OCI-LY3 (cell line): ENCODE measurements around the gene ITGA2.
"Not testable (repeated sequence)": the region's sequence is repeated elsewhere in the genome, so short reads cannot be mapped to it uniquely, and the experiment has no call there.

Experiments used
- EZH2phosphoT487 ChIP-seq: fragments of 200-600 bp; shearing (Covaris generic); IDR thresholded peaks from 2 replicates; pipeline ENCODE4 v1.6.1; 2018; ENCODE audit warnings: antibody characterized with exemption, mixed run types, low read depth
- TF ChIP-seq, protein P1 (sequence below): fragments of 200-600, 300-600 bp; sonication (generic); IDR thresholded peaks from 2 replicates; pipeline ENCODE4 v1.5.1; 2014; ENCODE audit warnings: antibody characterized with exemption, low read length, low read depth

DNA sequence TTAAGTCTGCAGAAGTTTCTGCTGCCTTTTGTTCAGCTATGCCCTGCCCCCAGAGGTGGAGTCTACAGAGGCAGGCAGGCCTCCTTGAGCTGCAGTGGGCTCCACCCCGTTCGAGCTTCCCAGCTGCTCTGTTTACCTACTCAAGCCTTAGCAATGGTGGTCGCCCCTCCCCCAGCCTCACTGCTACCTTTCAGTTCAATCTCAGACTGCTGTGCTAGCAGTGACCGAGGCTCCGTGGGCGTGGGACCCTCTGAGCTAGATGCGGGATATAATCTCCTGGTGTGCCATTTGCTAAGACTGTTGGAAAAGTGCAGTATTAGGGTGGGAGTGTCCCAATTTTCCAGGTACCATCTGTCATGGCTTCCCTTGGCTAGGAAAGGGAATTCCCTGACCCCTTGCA is 13.0 kb upstream of the ITGA2 start:
- not testable (repeated sequence) for TF ChIP-seq EZH2phosphoT487
- TF ChIP-seq, protein P1, sequence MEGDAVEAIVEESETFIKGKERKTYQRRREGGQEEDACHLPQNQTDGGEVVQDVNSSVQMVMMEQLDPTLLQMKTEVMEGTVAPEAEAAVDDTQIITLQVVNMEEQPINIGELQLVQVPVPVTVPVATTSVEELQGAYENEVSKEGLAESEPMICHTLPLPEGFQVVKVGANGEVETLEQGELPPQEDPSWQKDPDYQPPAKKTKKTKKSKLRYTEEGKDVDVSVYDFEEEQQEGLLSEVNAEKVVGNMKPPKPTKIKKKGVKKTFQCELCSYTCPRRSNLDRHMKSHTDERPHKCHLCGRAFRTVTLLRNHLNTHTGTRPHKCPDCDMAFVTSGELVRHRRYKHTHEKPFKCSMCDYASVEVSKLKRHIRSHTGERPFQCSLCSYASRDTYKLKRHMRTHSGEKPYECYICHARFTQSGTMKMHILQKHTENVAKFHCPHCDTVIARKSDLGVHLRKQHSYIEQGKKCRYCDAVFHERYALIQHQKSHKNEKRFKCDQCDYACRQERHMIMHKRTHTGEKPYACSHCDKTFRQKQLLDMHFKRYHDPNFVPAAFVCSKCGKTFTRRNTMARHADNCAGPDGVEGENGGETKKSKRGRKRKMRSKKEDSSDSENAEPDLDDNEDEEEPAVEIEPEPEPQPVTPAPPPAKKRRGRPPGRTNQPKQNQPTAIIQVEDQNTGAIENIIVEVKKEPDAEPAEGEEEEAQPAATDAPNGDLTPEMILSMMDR, result not testable (repeated sequence)
